Mesendoderm (in vitro differentiated cells): ENCODE results near the gene LAMA2.
"Not testable (repeated sequence)": the region's sequence is repeated elsewhere in the genome, so short reads cannot be mapped to it uniquely, and the experiment has no call there.

ENCODE experiments used
- DNase-seq: peaks from one replicate; pipeline ENCODE4 v3.0.0; 2013
- H2AK5ac ChIP-seq: 2 replicates; pipeline ENCODE4 v1.6.1; 2013; ENCODE audit warnings: low read length, inconsistent platforms
- H2BK120ac ChIP-seq: 2 replicates; pipeline ENCODE4 v1.6.1; 2013; ENCODE audit warnings: low read depth, mild to moderate bottlenecking, low read length, moderate library complexity, mixed read lengths
- H2BK15ac ChIP-seq: replicated peaks from 2 replicates; pipeline ENCODE4 v1.6.1; 2013; ENCODE audit warnings: low read depth, mild to moderate bottlenecking, moderate library complexity
- H2BK5ac ChIP-seq: 2 replicates; pipeline ENCODE4 v1.6.1; 2013; ENCODE audit warnings: low read length, inconsistent platforms
- H3K18ac ChIP-seq: 2 replicates; pipeline ENCODE4 v1.6.1; 2013; ENCODE audit warnings: mild to moderate bottlenecking, low read length, mixed read lengths
- H3K23ac ChIP-seq: one replicate; pipeline ENCODE4 v1.6.1; 2013; ENCODE audit warnings: low read length
- H3K27ac ChIP-seq: 2 replicates; pipeline ENCODE4 v1.5.1; 2013; ENCODE audit warnings: low read depth, mild to moderate bottlenecking, inconsistent platforms, low read length, moderate library complexity
- H3K27me3 ChIP-seq: 2 replicates; pipeline ENCODE4 v1.6.1; 2013; ENCODE audit warnings: low read length, control low read depth, mild to moderate bottlenecking, inconsistent platforms; ENCODE audit not compliant: insufficient read depth, poor library complexity
- H3K36me3 ChIP-seq: 2 replicates; pipeline ENCODE4 v1.6.1; 2013; ENCODE audit warnings: low read length, inconsistent platforms; ENCODE audit not compliant: control insufficient read depth, insufficient read depth
- H3K4ac ChIP-seq: one replicate; pipeline ENCODE4 v1.6.1; 2013; ENCODE audit warnings: low read depth, mild to moderate bottlenecking, low read length, moderate library complexity
- H3K4me1 ChIP-seq: 2 replicates; pipeline ENCODE4 v1.6.1; 2013; ENCODE audit warnings: low read depth, low read length, inconsistent platforms; ENCODE audit not compliant: control insufficient read depth
- H3K4me2 ChIP-seq: 2 replicates; pipeline ENCODE4 v1.6.1; 2013; ENCODE audit warnings: low read length
- H3K4me3 ChIP-seq: 2 replicates; pipeline ENCODE4 v1.5.1; 2013; ENCODE audit warnings: mild to moderate bottlenecking, low read length
- H3K56ac ChIP-seq: one replicate; pipeline ENCODE4 v1.6.1; 2013; ENCODE audit warnings: low read length
- H3K79me1 ChIP-seq: 2 replicates; pipeline ENCODE4 v1.6.1; 2013; ENCODE audit warnings: low read length, inconsistent platforms
- H3K79me2 ChIP-seq: 2 replicates; pipeline ENCODE4 v1.6.1; 2013; ENCODE audit warnings: mild to moderate bottlenecking, low read length; ENCODE audit not compliant: control insufficient read depth, insufficient read depth
- H3K9ac ChIP-seq: 2 replicates; pipeline ENCODE4 v1.6.1; 2013; ENCODE audit warnings: low read length, inconsistent platforms
- H4K5ac ChIP-seq: one replicate; pipeline ENCODE4 v1.6.1; 2013; ENCODE audit warnings: low read length
- H4K8ac ChIP-seq: one replicate; pipeline ENCODE4 v1.6.1; 2013; ENCODE audit warnings: low read depth, mild to moderate bottlenecking, control low read depth, low read length, moderate library complexity
- WGBS: extraction: QIAGEN DNeasy Blood & Tissue Kit; methylation state at CpG from one replicate; pipeline ENCODE4 v1.1.7; 2013; ENCODE audit warnings: low lambda C conversion rate, missing lambda C conversion rate; ENCODE audit not compliant: insufficient coverage; ENCODE audit errors: extremely low coverage; 5-methylcytosine and 5-hydroxymethylcytosine counted together

The LAMA2 gene

DNA sequence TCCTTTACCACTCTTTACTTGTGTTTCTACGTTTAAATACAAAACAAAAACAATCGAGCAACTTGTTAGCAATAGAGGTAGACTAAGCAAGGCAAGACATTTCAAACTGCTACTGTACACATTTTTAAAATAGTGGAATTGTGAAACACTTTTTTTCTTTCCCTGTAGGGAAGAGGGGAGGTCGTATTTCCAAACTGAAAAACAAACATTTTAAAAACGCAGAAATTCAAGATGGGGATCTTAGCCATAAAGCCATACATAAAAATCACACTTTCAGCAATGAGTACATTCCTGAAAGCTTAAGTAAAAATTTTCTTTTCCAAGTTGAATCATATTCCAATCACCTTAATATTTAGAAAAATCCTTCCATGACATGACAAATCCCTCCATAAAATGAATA, 267.6 kb downstream of the LAMA2 start:
- Histone ChIP-seq H3K27ac (no peak overlapping the region), H2BK5ac (no peak overlapping the region), H4K5ac (no peak overlapping the region), H2BK120ac (no peak overlapping the region), H3K4me3 (no peak overlapping the region), H2BK15ac (no peak overlapping the region), H3K56ac (no peak overlapping the region), H4K8ac (no peak overlapping the region), H3K79me2 (no peaks in the 10 kb centered on the region), H3K23ac (no peak overlapping the region), H2AK5ac (no peak overlapping the region), H3K4me1 (no peaks in the 10 kb centered on the region), H3K18ac (no peak overlapping the region), H3K4ac (no peak overlapping the region), H3K27me3 (no peaks in the 10 kb centered on the region), H3K36me3 (no peaks in the 10 kb centered on the region), H3K9ac (no peak overlapping the region), H3K4me2 (no peak overlapping the region), H3K79me1 (no peaks in the 10 kb centered on the region)
- no CpG with 5 or more reads among the region's 4 CpGs for WGBS
- DNase-seq = no peak

DNA sequence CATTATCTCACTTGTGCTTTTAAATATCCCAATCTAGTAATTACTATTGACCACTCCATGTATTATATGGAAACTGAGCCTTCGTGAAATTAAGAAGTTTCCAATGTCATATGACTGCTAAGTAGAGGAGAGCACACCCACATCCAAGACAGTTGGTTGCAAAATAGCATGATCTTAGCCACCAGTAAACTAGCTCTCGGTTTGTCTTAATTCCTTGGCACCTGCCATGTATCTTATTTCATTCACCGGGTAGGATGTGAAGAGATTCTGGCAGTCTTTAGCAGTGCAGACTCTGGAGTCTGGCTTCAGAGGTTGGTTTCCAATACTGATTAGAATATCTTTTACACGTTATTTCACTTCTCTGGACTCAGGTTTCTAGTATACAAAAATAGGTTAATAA, 270.3 kb downstream of the LAMA2 start:
- no peaks in the 10 kb centered on the region for H3K27me3 ChIP-seq
- no peaks in the 10 kb centered on the region for H3K79me1 ChIP-seq
- no peaks in the 10 kb centered on the region for H3K36me3 ChIP-seq
- H2AK5ac ChIP-seq = no peak overlapping the region
- H4K8ac ChIP-seq = no peak overlapping the region
- no peak overlapping the region for H3K4me3 ChIP-seq
- no peak overlapping the region for H2BK120ac ChIP-seq
- H4K5ac ChIP-seq = no peak overlapping the region
- no peak overlapping the region for H3K9ac ChIP-seq
- H3K79me2 ChIP-seq = no peaks in the 10 kb centered on the region
- no peak overlapping the region for H2BK15ac ChIP-seq
- no peak overlapping the region for H3K4ac ChIP-seq
- H3K27ac ChIP-seq = no peak overlapping the region
- H3K18ac ChIP-seq = no peak overlapping the region
- no peak overlapping the region for H3K56ac ChIP-seq
- no peak overlapping the region for H3K23ac ChIP-seq
- no peak for DNase-seq
- H3K4me2 ChIP-seq = no peak overlapping the region
- H2BK5ac ChIP-seq = no peak overlapping the region
- no CpG with 5 or more reads among the region's 4 CpGs for WGBS
- H3K4me1 ChIP-seq = no peaks in the 10 kb centered on the region

DNA sequence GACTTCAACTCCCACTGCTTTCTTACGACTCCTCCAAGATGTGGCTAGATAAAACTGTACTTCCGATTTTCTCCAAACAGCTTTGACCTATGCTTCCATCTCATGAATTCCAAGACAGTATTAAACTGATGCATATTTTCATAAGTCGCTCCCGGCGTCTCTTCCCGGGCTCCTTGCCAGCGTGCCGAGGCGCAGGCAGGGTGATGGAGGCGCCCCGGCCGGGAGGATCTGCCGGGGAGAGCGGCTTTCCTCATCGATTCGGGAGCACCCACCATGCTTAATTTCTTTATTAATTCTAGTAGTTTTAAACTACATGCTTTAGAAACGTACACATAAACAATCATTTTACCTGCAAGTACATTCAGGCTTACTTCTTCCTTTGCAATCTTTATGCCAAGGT, 276.3 kb downstream of the LAMA2 start:
- H3K23ac ChIP-seq, H3K36me3 ChIP-seq, H2BK120ac ChIP-seq, H4K5ac ChIP-seq, H3K9ac ChIP-seq, H3K56ac ChIP-seq, H3K18ac ChIP-seq, H3K4me3 ChIP-seq, H3K4me2 ChIP-seq, H3K4ac ChIP-seq, H2AK5ac ChIP-seq, H3K27ac ChIP-seq, H2BK15ac ChIP-seq, H2BK5ac ChIP-seq, H3K79me2 ChIP-seq, H3K4me1 ChIP-seq, DNase-seq, H3K79me1 ChIP-seq, H4K8ac ChIP-seq, H3K27me3 ChIP-seq: not testable (repeated sequence)
- no CpG with 5 or more reads among the region's 17 CpGs for WGBS

DNA sequence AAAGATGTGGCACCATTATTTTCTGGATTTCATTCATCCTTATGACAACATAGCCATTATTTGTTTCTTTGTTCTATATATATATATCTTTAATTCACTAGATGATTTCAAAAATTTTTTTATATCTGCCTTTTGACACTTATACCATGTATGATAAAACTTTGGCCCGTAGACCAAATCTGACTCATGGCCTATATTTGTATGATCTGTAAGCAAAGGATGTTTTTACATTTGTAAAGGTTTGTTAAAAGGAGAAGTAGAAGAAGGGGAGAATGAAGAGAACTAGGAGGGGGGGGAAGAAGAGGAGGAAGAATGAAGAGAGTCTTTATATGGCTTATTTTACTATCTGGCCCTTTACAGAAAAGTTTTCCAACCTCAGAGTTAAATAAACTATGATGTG, 279.7 kb downstream of the LAMA2 start:
- no peak overlapping the region for H4K5ac ChIP-seq
- H3K4me2 ChIP-seq = no peak overlapping the region
- no peak for DNase-seq
- H3K9ac ChIP-seq = no peak overlapping the region
- H2AK5ac ChIP-seq = no peak overlapping the region
- no peak overlapping the region for H3K23ac ChIP-seq
- no peaks in the 10 kb centered on the region for H3K79me1 ChIP-seq
- H3K36me3 ChIP-seq = no peaks in the 10 kb centered on the region
- H3K27me3 ChIP-seq = no peaks in the 10 kb centered on the region
- H3K4ac ChIP-seq = no peak overlapping the region
- H3K4me3 ChIP-seq = no peak overlapping the region
- H3K56ac ChIP-seq = no peak overlapping the region
- no peak overlapping the region for H3K18ac ChIP-seq
- no CpG with 5 or more reads among the region's 1 CpG for WGBS
- no peak overlapping the region for H4K8ac ChIP-seq
- H2BK5ac ChIP-seq = no peak overlapping the region
- no peak overlapping the region for H2BK120ac ChIP-seq
- no peak overlapping the region for H2BK15ac ChIP-seq
- no peak overlapping the region for H3K27ac ChIP-seq
- no peaks in the 10 kb centered on the region for H3K79me2 ChIP-seq
- H3K4me1 ChIP-seq = no peaks in the 10 kb centered on the region

DNA sequence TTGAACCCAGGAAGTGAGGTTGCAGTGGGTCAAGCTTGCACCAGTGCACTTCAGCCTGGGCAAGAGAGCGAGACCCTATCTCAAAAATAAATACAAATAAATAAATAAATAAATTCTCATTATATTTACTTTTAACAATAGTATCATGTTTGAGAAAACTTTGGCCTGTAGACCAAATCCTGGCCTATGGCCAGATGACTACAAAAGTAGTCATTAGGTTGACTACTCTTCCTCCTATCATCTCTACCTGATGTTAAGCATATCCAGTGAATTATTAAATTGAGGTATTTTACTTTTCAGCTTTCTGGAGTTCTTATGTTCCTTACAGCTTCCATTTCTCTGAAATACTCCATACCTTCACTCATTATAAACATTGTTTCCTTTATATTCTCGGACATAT, 280.6 kb downstream of the LAMA2 start:
- no peak overlapping the region for H4K8ac ChIP-seq

DNA sequence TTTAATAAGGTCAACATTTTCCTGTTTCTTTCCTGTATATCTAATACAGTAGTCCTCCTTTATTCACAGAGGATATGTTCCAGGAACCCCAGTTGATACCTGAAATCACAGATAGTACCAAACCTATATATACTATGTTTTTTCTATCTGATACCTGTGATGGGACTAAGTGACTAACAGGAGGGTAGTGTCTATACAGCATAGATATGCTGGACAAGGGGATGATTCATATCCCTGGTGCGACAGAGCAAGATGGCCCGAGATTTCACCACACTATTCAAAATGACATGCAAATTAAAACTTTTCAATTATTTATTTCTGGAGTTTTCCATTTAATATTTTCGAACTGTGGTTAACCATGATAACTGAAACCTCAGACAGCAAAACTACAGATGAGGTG, 281.1 kb downstream of the LAMA2 start:
- Histone ChIP-seq H2AK5ac (no peak overlapping the region), H4K8ac (no peak overlapping the region), H2BK15ac (no peak overlapping the region), H3K4me1 (no peaks in the 10 kb centered on the region), H3K36me3 (no peaks in the 10 kb centered on the region), H3K27ac (no peak overlapping the region), H2BK5ac (no peak overlapping the region), H2BK120ac (no peak overlapping the region), H3K18ac (no peak overlapping the region), H3K56ac (no peak overlapping the region), H3K4me2 (no peak overlapping the region), H3K27me3 (no peaks in the 10 kb centered on the region), H3K79me1 (no peaks in the 10 kb centered on the region), H3K23ac (no peak overlapping the region), H3K79me2 (no peaks in the 10 kb centered on the region), H3K9ac (no peak overlapping the region), H3K4ac (no peak overlapping the region), H4K5ac (no peak overlapping the region), H3K4me3 (no peak overlapping the region)
- WGBS = no CpG with 5 or more reads among the region's 3 CpGs
- no peak for DNase-seq

More for the DNA sequence above, 280.6 kb downstream of the LAMA2 start:
- DNase-seq = no peak
- Histone ChIP-seq H2BK120ac (no peak overlapping the region), H3K4me3 (no peak overlapping the region), H3K36me3 (no peaks in the 10 kb centered on the region), H3K9ac (no peak overlapping the region), H2BK15ac (no peak overlapping the region), H3K4me1 (no peaks in the 10 kb centered on the region), H3K27ac (no peak overlapping the region), H4K5ac (no peak overlapping the region), H3K4ac (no peak overlapping the region), H2BK5ac (no peak overlapping the region), H3K23ac (no peak overlapping the region), H3K79me2 (no peaks in the 10 kb centered on the region), H3K4me2 (no peak overlapping the region), H2AK5ac (no peak overlapping the region), H3K18ac (no peak overlapping the region), H3K79me1 (no peaks in the 10 kb centered on the region), H3K27me3 (no peaks in the 10 kb centered on the region), H3K56ac (no peak overlapping the region)
- no CpG with 5 or more reads among the region's 2 CpGs for WGBS
